ENCODE measurements around the gene MYO7B. TPM values are rescaled to one million over a fixed set of nuclear protein-coding genes. Genes with fewer than 3 reads are reported as not detected.

MYO7B gene
- total RNA-seq, 1 donor from 2014 or later, result 0.07 TPM

DNA sequence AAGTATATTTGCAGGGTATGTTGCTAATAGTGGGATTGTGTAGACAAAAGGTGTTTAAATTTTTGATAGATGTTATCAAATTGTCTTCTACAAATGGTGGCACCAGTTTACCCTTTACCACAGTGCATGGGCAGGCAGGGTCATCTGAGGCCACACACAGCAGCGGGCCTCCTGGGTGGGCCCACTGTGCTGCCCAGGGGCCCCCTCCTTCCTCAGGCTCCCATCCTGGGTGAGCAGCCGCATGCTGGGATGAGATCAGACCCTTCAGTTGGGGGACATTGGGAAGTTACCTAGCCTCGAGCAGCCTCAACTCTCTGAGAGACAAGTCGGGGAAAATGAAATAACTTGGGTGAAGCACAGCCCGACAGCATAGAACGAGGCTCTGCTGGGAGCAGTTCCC lies 9.7 kb downstream of the MYO7B start:
- Mint-ChIP-seq H3K4me3 (ENCODE audit: low read depth) (no peak overlapping the region), H3K4me1 (ENCODE audit: low read depth) (no peaks in the 10 kb centered on the region), H3K36me3 (ENCODE audit: low read depth) (no peaks in the 10 kb centered on the region), H3K9me3 (no peaks in the 10 kb centered on the region), H3K27ac (no peak overlapping the region), H3K27me3 (ENCODE audit: low read depth) (peaks cover 33% of the 10 kb centered on the region)
- no peak for DNase-seq (ENCODE audit: low spot score)
- intact Hi-C loops (cut with micrococcal nuclease), result no loop called here

- no peak overlapping the region for H3K27ac Mint-ChIP-seq
- H3K36me3 Mint-ChIP-seq (ENCODE audit: low read depth), result no peaks in the 10 kb centered on the region
- no peak overlapping the region for H3K4me3 Mint-ChIP-seq (ENCODE audit: low read depth)
- H3K27me3 Mint-ChIP-seq (ENCODE audit: low read depth), result peaks cover 37% of the 10 kb centered on the region
- no peaks in the 10 kb centered on the region for H3K9me3 Mint-ChIP-seq
- no peaks in the 10 kb centered on the region for H3K4me1 Mint-ChIP-seq (ENCODE audit: low read depth)
- intact Hi-C loops (cut with micrococcal nuclease), result no loop called here
- no peak for DNase-seq (ENCODE audit: low spot score)
Measured at GRCh38 chr2:127545796-127546195, 10.3 kb downstream of the MYO7B start.

- intact Hi-C loops (cut with micrococcal nuclease), result no loop called here
- no peaks in the 10 kb centered on the region for H3K4me1 Mint-ChIP-seq (ENCODE audit: low read depth)
- no peak for DNase-seq (ENCODE audit: low spot score)
- H3K36me3 Mint-ChIP-seq (ENCODE audit: low read depth), result no peaks in the 10 kb centered on the region
- H3K4me3 Mint-ChIP-seq (ENCODE audit: low read depth), result no peak overlapping the region
- H3K27me3 Mint-ChIP-seq (ENCODE audit: low read depth), result peaks cover 44% of the 10 kb centered on the region
- H3K9me3 Mint-ChIP-seq, result no peaks in the 10 kb centered on the region
- no peak overlapping the region for H3K27ac Mint-ChIP-seq
Measured at GRCh38 chr2:127546797-127547196, 11.3 kb downstream of the MYO7B start.

DNA sequence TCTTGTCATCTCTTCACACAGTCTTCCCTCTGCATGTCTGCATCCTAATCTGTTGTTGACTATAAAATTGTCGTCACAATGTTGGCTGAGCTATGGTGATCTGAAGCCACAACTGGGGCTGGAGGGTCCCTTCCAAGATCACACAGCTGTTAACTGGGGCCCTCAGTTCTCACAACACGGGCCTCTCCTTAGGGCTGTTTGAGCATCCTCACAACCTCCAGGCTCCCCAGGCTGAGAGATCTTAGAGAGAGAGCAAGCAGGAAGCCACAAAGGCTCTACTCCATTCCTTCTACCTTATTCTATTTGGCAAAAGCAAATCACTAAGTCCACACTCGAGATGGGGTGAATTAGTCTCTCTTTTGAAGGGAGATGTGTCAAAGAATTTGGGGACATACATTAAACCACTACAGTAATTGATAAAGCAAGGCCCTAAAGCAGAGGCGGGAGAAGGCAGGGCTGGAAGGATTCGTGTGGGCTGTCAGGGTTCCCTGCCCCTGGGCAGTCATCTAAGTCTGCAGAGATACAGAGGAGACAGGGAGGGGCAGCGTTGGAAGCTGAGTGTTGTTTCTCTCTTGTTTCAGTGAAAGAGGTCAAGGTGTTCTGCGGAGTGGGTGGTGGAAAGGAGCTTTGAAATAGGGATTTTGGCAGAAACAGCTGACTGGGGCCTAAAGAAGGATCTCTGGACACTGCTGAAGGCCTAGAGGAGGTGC lies 15.9 kb downstream of the MYO7B start:
- no peaks in the 10 kb centered on the region for H3K9me3 Mint-ChIP-seq
- H3K27me3 Mint-ChIP-seq (ENCODE audit: low read depth), result peaks cover 69% of the 10 kb centered on the region
- H3K4me1 Mint-ChIP-seq (ENCODE audit: low read depth), result peaks cover 5% of the 10 kb centered on the region
- DNase-seq (ENCODE audit: low spot score), result no peak
- intact Hi-C loops (cut with micrococcal nuclease), result no loop called here
- H3K27ac Mint-ChIP-seq, result no peak overlapping the region
- no peaks in the 10 kb centered on the region for H3K36me3 Mint-ChIP-seq (ENCODE audit: low read depth)
- H3K4me3 Mint-ChIP-seq (ENCODE audit: low read depth), result no peak overlapping the region

DNA sequence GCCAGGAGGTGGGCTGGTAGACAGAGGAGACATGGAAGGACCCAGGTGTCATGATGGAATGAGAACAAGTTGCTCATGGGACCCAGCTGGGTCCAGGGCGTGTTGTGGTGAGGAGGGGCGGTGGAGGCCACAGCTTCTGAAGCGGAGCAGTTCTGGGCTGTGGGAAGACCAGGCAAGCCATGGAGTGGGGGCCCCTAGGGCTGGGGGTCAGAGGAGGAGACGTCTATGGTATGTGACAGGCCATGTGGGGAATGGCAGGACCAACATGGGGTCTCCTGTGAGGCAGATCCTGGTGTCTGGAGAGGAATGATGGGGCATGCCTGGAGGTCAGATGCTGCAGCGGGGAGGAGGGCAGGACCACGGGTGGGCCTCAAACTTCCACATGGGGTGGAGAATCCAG lies 16.9 kb downstream of the MYO7B start:
- H3K27ac Mint-ChIP-seq, result no peak overlapping the region
- peaks cover 71% of the 10 kb centered on the region for H3K27me3 Mint-ChIP-seq (ENCODE audit: low read depth)
- H3K36me3 Mint-ChIP-seq (ENCODE audit: low read depth), result no peaks in the 10 kb centered on the region
- peaks cover 6% of the 10 kb centered on the region for H3K9me3 Mint-ChIP-seq
- peaks cover 5% of the 10 kb centered on the region for H3K4me1 Mint-ChIP-seq (ENCODE audit: low read depth)
- intact Hi-C loops (cut with micrococcal nuclease), result no loop called here
- DNase-seq (ENCODE audit: low spot score), result no peak
- no peak overlapping the region for H3K4me3 Mint-ChIP-seq (ENCODE audit: low read depth)

DNA sequence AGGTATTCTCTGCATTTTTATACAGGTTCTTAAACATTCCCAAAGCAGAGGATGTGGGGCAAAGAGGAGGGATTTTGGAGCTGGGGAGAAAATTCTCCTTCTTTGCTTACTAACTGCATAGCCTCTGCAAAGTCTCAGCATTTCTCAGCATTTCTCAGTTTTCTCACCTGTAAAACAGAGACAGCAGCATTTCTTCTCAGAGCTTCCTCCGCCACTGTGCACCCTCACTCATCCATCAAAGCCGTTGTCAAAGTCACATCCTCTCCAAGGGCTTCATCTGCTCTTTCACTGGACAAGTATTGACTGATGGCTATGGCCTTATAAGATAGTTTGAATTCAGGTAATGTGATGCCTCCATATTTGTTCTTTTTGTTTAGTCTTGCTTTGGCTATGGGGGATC lies 17.4 kb downstream of the MYO7B start:
- DNase-seq (ENCODE audit: low spot score), result no peak
- peaks cover 6% of the 10 kb centered on the region for H3K9me3 Mint-ChIP-seq
- no peak overlapping the region for H3K27ac Mint-ChIP-seq
- no peaks in the 10 kb centered on the region for H3K36me3 Mint-ChIP-seq (ENCODE audit: low read depth)
- H3K27me3 Mint-ChIP-seq (ENCODE audit: low read depth), result peaks cover 70% of the 10 kb centered on the region
- no peak overlapping the region for H3K4me3 Mint-ChIP-seq (ENCODE audit: low read depth)
- H3K4me1 Mint-ChIP-seq (ENCODE audit: low read depth), result peaks cover 5% of the 10 kb centered on the region
- intact Hi-C loops (cut with micrococcal nuclease), result no loop called here

DNA sequence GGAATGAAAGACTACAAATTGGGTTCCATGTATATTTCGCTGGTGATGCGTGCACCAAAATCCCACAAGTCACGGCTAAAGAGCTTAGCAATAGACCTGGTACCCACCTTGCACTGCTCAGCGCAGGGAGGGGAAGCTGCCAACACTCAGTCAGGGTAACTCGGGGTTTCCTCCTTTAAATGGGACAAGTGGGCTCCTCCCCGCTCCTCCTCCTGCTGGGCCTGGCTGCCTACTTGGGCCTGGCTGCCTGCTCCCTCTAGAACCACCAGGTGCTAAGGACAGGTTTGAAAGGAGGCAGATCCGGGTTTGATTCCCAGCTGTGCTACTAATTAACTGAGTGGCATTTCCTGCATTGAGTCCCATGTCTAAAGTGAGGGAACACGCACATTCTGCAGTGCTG lies 23.4 kb downstream of the MYO7B start:
- no peak overlapping the region for H3K27ac Mint-ChIP-seq

GRCh38 chr2:127559454-127559853 lies 24.0 kb downstream of the MYO7B start:
- no peak overlapping the region for H3K27ac Mint-ChIP-seq
- H3K4me3 Mint-ChIP-seq (ENCODE audit: low read depth), result no peak overlapping the region
- peaks cover 22% of the 10 kb centered on the region for H3K4me1 Mint-ChIP-seq (ENCODE audit: low read depth)
- H3K27me3 Mint-ChIP-seq (ENCODE audit: low read depth), result peaks cover 55% of the 10 kb centered on the region
- peaks cover 5% of the 10 kb centered on the region for H3K36me3 Mint-ChIP-seq (ENCODE audit: low read depth)
- intact Hi-C loops (cut with micrococcal nuclease), result no loop called here
- no peak for DNase-seq (ENCODE audit: low spot score)
- peaks cover 10% of the 10 kb centered on the region for H3K9me3 Mint-ChIP-seq

More for the DNA sequence above, 23.4 kb downstream of the MYO7B start:
- intact Hi-C loops (cut with micrococcal nuclease), result no loop called here
- no peak overlapping the region for H3K4me3 Mint-ChIP-seq (ENCODE audit: low read depth)
- peaks cover 16% of the 10 kb centered on the region for H3K4me1 Mint-ChIP-seq (ENCODE audit: low read depth)
- peaks cover 10% of the 10 kb centered on the region for H3K9me3 Mint-ChIP-seq
- DNase-seq (ENCODE audit: low spot score), result no peak
- H3K36me3 Mint-ChIP-seq (ENCODE audit: low read depth), result peaks cover 5% of the 10 kb centered on the region
- peaks cover 55% of the 10 kb centered on the region for H3K27me3 Mint-ChIP-seq (ENCODE audit: low read depth)

- Mint-ChIP-seq H3K4me1 (ENCODE audit: low read depth) (peaks cover 20% of the 10 kb centered on the region), H3K27me3 (ENCODE audit: low read depth) (peaks cover 48% of the 10 kb centered on the region)
Measured at GRCh38 chr2:127560201-127560930, 24.9 kb downstream of the MYO7B start.

DNA sequence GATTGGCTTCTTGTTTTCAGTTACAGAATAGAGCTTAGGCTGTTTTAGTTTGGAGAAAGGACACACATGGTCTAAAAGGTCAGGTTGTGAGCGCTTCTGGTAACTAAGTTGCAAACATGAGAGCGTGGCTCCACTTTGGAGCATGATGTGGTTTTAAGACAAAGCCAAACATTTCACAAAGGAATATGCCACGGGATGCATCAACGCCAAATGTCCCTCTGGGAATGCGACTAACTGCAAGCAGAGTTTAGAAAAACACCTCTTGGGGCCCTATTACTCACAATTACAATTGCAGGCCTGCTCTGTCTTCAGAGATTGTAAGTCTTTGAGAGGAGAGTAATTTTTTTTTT lies 25.4 kb downstream of the MYO7B start:
- Mint-ChIP-seq H3K9me3 (peaks cover 10% of the 10 kb centered on the region), H3K27me3 (ENCODE audit: low read depth) (peaks cover 46% of the 10 kb centered on the region), H3K36me3 (ENCODE audit: low read depth) (peaks cover 5% of the 10 kb centered on the region), H3K27ac (no peak overlapping the region), H3K4me3 (ENCODE audit: low read depth) (no peak overlapping the region), H3K4me1 (ENCODE audit: low read depth) (peaks cover 18% of the 10 kb centered on the region)
- DNase-seq (ENCODE audit: low spot score), result no peak
- intact Hi-C loops (cut with micrococcal nuclease), result no loop called here

More at GRCh38 chr2:127560201-127560930, 24.9 kb downstream of the MYO7B start:
- DNase-seq (ENCODE audit: low spot score), result no peak
- Mint-ChIP-seq H3K36me3 (ENCODE audit: low read depth) (peaks cover 5% of the 10 kb centered on the region), H3K4me3 (ENCODE audit: low read depth) (no peak overlapping the region), H3K9me3 (peaks cover 10% of the 10 kb centered on the region), H3K27ac (no peak overlapping the region)
- intact Hi-C loops (cut with micrococcal nuclease), result no loop called here

DNA sequence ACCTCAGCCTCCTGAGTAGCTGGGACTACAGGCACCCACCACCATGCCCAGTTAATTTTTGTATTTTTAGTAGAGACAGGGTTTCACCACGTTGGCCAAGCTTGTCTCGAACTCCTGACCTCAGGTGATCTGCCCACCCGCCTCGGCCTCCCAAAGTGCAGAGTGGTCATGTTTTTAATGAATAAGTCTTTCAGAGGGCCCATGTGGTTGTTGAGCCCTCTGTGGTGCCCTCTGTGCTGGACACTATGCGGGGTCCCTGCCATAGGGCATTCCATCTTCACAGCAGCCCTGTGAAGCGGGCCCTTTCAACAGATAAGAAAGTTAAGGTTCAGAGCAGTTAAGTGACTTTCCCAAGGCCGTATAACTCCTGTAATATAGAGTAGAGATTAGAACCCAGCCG lies 25.9 kb downstream of the MYO7B start:
- H3K4me1 Mint-ChIP-seq (ENCODE audit: low read depth), result peaks cover 18% of the 10 kb centered on the region
- H3K9me3 Mint-ChIP-seq, result peaks cover 10% of the 10 kb centered on the region
- H3K27me3 Mint-ChIP-seq (ENCODE audit: low read depth), result peaks cover 43% of the 10 kb centered on the region
- no peak for DNase-seq (ENCODE audit: low spot score)
- no peak overlapping the region for H3K4me3 Mint-ChIP-seq (ENCODE audit: low read depth)
- intact Hi-C loops (cut with micrococcal nuclease), result no loop called here
- H3K27ac Mint-ChIP-seq, result no peak overlapping the region
- peaks cover 5% of the 10 kb centered on the region for H3K36me3 Mint-ChIP-seq (ENCODE audit: low read depth)

- DNase-seq (ENCODE audit: low spot score), result no peak
- Mint-ChIP-seq H3K4me1 (ENCODE audit: low read depth) (peaks cover 18% of the 10 kb centered on the region), H3K36me3 (ENCODE audit: low read depth) (peaks cover 5% of the 10 kb centered on the region), H3K27me3 (ENCODE audit: low read depth) (peaks cover 38% of the 10 kb centered on the region), H3K9me3 (peaks cover 4% of the 10 kb centered on the region), H3K4me3 (ENCODE audit: low read depth) (no peak overlapping the region), H3K27ac (no peak overlapping the region)
- intact Hi-C loops (cut with micrococcal nuclease), result loop anchor here (1.0 kb wide), 1 partner anchor 37 kb away; the partner anchor contains the start of gene IWS1
Measured at GRCh38 chr2:127562936-127563335, 27.5 kb downstream of the MYO7B start.

Measured in activated T-helper 2 cell treated with anti-CD3 and anti-CD28 coated beads, Interferon-gamma antibody, Interleukin-2, Interleukin-4, amounts not matched to agents 10 μg/mL and 5 μg/mL and 100 μg/mL, durations not matched to agents 14 hours and 24 hours and 36 hours (primary cell).